Activated CD4-positive, alpha-beta T cell treated with anti-CD3 and anti-CD28 coated beads, Interleukin-2, amount 50 U/mL, for 16 hours (primary cell): ENCODE data around the gene CDK17.
"Not testable (repeated sequence)": the region's sequence is repeated elsewhere in the genome, so short reads cannot be mapped to it uniquely, and the experiment has no call there.

Source experiments
- DNase-seq: peaks from one replicate; pipeline ENCODE4 v3.0.0-alpha.2; 2020

The CDK17 gene

GRCh38 chr12:96399919-96400630 lies at the start of gene CDK17:
Gene CDK17 (minus strand): TSS chr12:96400439. CDS start chr12:96334836, 65,603 bp downstream.
- peak; percentile 89 for DNase-seq

- DNase-seq = no peak
Measured at GRCh38 chr12:96448300-96448699, 48.1 kb upstream of the CDK17 start.

GRCh38 chr12:96447256-96447655 lies 47.0 kb upstream of the CDK17 start:
- DNase-seq = no peak

GRCh38 chr12:96445691-96446583 lies 45.7 kb upstream of the CDK17 start:
- DNase-seq = peak; percentile 94

GRCh38 chr12:96444399-96444798 lies 44.2 kb upstream of the CDK17 start:
- DNase-seq = no peak

- no peak for DNase-seq
Measured at GRCh38 chr12:96442906-96443305, 42.7 kb upstream of the CDK17 start.

- no peak for DNase-seq
Measured at GRCh38 chr12:96441816-96442215, 41.6 kb upstream of the CDK17 start.

GRCh38 chr12:96438330-96438729 lies 38.1 kb upstream of the CDK17 start:
- no peak for DNase-seq

GRCh38 chr12:96437171-96437445 lies 36.9 kb upstream of the CDK17 start:
- no peak for DNase-seq

GRCh38 chr12:96436366-96437170 lies 36.3 kb upstream of the CDK17 start:
- no peak for DNase-seq

GRCh38 chr12:96434107-96434506 lies 33.9 kb upstream of the CDK17 start:
- DNase-seq = peak; percentile 93

- DNase-seq = not testable (repeated sequence)
Measured at GRCh38 chr12:96432496-96433321, 32.5 kb upstream of the CDK17 start.

- DNase-seq = no peak
Measured at GRCh38 chr12:96431067-96431466, 30.8 kb upstream of the CDK17 start.

GRCh38 chr12:96427269-96427729 lies 27.1 kb upstream of the CDK17 start:
- DNase-seq = peak; percentile 70

- peak; percentile 32 for DNase-seq
Measured at GRCh38 chr12:96425951-96426350, 25.7 kb upstream of the CDK17 start.

- DNase-seq = peak; percentile 77
Measured at GRCh38 chr12:96425321-96425720, 25.1 kb upstream of the CDK17 start.

GRCh38 chr12:96424601-96425000 lies 24.4 kb upstream of the CDK17 start:
- no peak for DNase-seq

GRCh38 chr12:96422192-96422591 lies 22.0 kb upstream of the CDK17 start:
- DNase-seq = no peak

- no peak for DNase-seq
Measured at GRCh38 chr12:96421014-96421413, 20.8 kb upstream of the CDK17 start.

GRCh38 chr12:96420277-96420835 lies 20.1 kb upstream of the CDK17 start:
- DNase-seq = no peak

- peak; percentile 66 for DNase-seq
Measured at GRCh38 chr12:96419576-96420276, 19.5 kb upstream of the CDK17 start.
